Uterus (tissue), 2 donors: Measurements from ENCODE around the gene ETS1.

Source experiments
- CTCF ChIP-seq, 4 experiments: fragments of 200-600 bp in 2 of 4; fragments of 450-650 bp in 2 of 4; sonication (generic) in 2 of 4; IDR thresholded peaks; one replicate each; pipeline ENCODE4 v1.5.1; 2016 to 2019; ENCODE audit warnings: antibody characterized with exemption in 4 of 4, mild to moderate bottlenecking in 2 of 4, moderate library complexity in 1 of 4
- POLR2A ChIP-seq, 2 donors: fragments of 450-650 bp; IDR thresholded peaks; one replicate each; pipeline ENCODE4 v1.6.1; 2016; ENCODE audit warnings: antibody characterized with exemption in 2 of 2, mild to moderate bottlenecking in 1 of 2, moderate library complexity in 1 of 2

GRCh38 chr11:128568166-128568778 lies 19.1 kb downstream of the ETS1 start:
- TF ChIP-seq CTCF (IDR thresholded peaks at IDR 0.05) (no peak), POLR2A (IDR thresholded peaks at IDR 0.05) (no peak)
